Measurements from ENCODE around the gene ITPR2.
"Not testable (repeated sequence)": the region's sequence is repeated elsewhere in the genome, so short reads cannot be mapped to it uniquely, and the experiment has no call there.

The ITPR2 gene

GRCh38 chr12:26786865-26787514 is 46.0 kb downstream of the ITPR2 start:
- DNase-seq (ENCODE audit: low spot score): no peak

DNA sequence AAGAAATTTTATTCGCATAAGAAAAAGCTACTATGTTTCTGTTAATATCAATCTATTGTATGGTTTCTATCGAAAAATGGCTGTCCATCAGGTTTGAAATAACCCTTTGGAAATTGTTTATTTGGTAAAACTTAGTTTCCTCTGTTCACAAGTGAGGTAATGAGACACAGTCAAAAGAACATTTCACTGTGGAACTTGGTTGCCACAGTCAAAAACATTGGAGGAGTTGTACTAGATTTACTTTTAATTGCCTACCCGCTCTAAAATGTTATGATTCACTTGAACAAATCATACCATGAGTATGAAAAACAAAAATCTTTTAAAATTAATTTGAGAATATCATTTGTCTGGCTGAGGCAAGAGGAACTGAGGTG is 46.5 kb downstream of the ITPR2 start:
- no peak for DNase-seq (ENCODE audit: low spot score)

DNA sequence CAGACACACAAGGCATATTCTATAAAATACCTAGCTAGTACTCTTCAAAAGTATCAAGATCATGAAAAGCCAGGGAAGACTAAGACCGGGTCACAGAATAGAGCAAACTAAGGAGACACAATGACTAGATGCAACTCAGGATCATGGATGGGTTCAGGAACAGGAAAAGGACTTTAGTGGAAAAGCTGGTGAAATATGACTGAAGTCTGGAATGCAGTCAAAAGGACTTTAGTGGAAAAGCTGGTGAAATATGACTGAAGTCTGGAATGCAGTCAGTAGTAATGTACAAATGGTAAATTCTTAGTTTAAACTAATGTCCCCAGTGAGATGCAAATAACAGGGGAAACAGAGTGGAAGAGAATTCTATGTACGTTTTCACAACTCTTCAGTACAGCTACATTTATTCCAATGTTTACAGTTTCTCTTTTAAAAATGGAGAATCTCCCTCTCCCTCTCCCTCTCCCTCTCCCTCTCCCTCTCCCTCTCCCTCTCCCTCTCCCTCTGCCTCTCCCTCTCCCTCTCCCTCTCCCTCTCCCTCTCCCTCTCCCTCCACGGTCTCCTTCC is 49.1 kb downstream of the ITPR2 start:
- not testable (repeated sequence) for DNase-seq (ENCODE audit: low spot score)

- no peak for DNase-seq (ENCODE audit: low spot score)
Measured at GRCh38 chr12:26783131-26783526, 49.9 kb downstream of the ITPR2 start.

DNA sequence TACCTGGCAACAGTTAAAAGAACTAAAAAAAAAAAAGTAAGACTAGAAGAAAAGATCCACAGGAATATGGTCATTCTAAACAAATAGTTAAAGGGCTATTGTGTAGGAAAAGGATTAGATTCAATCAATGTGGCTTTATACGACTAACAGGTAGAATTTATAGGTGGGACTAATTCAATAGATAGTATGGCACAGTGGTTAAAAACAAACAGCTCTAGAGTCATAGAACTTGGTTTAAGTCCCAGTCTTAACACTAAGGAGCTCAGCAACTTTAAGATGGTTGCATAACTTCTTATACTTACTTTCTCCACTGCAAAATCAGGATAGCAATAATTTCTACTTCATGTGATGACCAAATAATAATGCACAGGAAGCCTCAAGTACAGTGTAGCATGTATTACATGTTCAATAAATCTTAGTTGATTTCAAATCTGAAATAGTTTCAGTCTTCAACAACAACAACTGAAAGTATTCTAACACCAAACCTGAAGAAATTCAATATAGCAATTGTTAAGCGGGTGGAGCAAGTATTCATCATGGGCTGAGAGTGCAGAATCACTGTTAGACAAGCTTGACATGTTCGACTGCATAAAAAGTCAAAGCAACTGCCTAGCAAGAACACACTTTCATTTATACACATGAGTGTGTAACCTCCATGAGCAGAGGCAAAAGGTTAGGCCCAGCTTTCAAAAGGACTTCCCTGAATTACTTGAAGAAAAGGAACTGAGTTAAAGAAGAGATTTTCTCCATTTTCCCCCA is 50.4 kb downstream of the ITPR2 start:
- DNase-seq (ENCODE audit: low spot score): no peak

DNA sequence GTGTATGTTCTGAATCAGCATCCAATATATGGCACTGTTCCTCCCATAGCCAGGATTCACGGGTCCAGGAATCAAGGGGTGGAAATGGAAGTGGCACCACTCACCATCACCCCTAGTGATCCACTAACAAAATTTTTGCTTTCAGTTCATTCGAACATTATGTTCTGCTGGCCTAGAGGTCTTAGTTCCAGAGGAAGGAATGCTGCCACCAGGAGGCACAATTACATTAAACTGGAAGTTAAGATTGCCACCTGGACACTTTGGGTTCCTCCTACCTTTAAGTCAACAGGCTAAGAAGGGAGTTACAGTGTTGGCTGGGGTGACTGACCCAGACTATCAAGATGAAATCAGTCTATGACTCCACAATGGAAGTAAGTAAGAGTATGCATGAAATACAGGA is 52.3 kb downstream of the ITPR2 start:
- DNase-seq (ENCODE audit: low spot score): not testable (repeated sequence)

DNA sequence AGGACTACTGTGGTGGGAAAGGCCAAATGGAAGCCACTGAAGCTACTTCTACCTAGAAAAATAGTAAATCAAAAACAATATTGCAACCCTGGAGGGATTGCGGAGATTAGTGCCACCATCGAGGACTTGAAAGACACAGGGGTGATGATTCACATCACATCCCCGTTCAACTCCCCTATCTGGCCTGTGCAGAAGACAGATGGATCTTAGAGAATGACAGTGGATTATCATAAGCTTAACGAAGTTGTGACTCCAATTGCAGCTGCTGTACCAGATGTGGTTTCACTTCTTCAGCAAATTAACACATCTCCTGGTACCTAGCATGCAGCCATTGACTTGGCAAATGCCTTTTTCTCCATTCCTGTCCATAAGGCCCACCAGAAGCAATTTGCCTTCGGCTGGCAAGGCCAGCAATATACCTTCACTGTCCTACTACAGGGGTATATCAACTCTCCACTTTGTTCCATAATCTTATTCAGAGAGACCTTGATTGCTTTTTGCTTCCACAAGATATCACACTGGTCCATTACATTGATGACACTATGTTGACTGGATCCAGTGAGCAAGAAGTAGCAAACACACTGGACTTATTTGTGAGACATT is 54.7 kb downstream of the ITPR2 start:
- not testable (repeated sequence) for DNase-seq (ENCODE audit: low spot score)

- DNase-seq (ENCODE audit: low spot score): no peak
Measured at GRCh38 chr12:26777236-26777635, 55.8 kb downstream of the ITPR2 start.

DNA sequence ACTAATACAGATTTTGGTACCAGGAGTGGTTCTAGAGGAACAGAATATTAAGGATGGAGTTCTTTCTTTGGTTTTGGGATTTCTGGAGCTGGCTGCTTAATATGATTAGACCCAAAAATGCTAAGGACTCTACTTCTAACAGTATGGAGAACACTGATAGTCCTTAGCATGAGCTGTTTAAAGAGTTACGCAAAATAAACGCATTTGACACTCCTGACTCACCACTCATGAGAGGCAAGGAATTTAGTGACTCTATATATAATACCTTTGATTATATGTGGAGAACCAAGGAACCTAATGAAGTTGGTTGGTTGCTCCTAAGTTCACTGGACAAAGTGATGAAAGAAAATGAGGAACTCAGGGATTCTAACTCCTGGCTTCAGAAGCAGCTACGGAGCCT is 57.0 kb downstream of the ITPR2 start:
- not testable (repeated sequence) for DNase-seq (ENCODE audit: low spot score)

DNA sequence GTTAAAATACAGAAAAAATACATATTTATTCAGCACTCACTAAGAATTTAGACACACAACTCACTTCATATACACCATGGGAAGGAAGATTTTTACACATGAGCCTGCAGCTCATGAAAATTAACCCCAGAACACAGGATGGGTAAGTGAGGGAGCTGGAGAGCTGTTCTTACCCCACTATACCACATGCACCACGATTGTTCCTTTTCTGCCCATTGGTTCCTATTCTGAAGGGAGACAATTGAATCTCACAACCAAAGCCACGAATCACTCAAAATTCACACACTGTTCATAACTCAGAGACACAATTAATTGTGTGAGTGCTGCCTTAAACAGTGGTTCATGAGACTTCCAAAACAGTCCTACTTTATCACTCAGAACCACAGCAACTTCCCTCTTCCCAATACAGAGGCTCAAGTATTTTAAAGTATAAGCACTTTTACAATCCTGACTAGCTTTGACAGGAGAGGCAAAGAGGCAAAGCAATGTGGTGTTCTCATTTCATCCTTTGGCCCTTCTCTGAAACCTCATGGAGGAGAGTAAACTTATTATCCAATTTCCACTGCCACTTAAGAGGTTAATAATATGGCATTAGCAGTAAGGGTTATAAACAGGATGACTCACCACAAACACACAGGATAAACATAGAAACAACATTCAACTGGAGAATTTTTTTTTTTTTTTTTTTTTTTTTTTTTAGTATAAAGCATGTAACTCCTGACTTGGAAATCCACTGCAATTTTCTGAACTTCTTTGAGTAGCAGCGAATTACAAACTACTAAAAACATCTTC is 59.5 kb downstream of the ITPR2 start:
- no peak for DNase-seq (ENCODE audit: low spot score)

- DNase-seq (ENCODE audit: low spot score): no peak
Measured at GRCh38 chr12:26771861-26772260, 61.1 kb downstream of the ITPR2 start.

DNA sequence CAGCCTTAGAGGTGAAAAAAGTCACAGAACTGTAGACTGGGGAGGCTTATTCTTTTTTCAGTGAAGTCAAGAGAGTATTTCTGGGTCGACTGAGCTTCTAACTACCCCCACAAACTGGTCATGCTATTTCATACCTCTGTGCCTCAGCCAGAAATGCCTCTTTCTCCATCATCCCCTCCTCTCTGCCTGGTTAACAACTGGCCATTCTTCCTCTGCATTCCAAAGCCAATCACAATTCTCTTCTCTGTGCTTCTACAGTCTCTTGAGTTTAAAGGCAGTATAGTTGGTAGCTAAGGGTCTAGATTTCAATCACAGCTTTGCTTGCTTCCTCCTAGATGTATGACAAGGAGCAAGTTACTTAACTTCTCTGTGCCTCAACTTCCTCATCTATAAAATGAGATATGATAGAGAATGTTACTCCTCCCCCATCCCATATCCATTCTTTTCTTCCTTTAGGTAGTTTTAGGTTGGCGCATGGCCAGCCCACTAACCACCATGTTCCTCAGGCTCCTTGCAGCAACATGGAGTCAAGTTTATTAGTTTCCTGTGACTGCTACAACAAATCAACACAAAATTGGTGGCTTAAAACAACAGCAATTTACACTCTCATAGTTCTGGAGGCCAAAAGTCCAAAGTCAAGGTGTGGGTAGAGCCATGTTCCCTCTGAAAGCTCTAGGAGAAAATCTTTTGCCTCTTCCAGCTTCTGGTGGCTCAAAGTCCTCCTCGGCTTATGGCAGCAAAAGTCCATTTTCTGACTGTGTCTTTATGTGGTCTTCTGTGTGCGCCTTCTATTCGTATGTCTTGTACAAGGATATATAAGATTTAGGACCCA is 62.5 kb downstream of the ITPR2 start:
- DNase-seq (ENCODE audit: low spot score): no peak

GRCh38 chr12:26769611-26770010 is 63.4 kb downstream of the ITPR2 start:
- no peak for DNase-seq (ENCODE audit: low spot score)

DNA sequence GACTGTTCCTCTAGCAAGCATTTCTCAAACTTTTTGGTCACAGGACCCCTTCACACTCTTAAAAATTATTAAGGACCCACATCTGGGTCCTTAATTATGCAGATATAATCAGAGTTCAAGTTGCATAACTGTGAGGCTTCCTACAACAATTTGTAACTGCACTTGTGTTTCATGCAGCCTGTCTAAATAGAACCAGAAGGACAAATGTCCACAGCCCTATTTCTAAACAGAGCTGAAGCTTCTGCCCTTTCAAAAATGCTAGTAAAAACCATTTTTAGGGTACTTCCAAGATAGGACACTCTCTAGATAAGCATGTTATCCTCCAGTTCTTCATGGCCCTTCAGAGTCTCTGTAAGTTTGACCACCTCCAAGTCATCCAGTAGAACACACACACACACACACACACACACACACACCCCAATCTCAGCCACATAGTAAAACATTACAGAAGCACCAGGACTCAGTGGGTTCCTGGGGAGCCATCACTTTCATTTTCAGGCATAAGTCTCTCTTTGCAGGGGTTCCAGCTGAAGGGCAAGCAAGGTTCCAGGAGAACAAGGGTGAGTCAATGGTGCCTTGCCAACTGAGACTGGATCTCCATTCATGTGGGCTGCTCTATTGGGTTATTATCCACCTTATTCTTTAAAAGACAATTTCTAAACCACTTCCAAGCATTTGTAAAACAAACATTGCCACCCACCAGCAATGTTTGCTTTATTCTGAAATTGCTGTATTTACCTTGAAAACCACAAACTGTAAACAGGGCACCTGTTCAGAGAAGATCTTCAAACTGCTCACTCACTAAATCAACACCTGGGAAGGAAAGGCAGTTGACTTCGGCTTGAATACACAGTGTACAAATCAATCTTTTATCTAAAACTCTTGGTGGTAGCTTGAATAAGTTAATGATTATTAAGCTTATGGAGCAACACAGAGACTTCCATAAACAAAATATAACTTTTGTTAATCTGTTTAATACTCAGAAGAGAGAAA is 64.1 kb downstream of the ITPR2 start:
- no peak for DNase-seq (ENCODE audit: low spot score)

- DNase-seq (ENCODE audit: low spot score): no peak
Measured at GRCh38 chr12:26767865-26768264, 65.1 kb downstream of the ITPR2 start.

DNA sequence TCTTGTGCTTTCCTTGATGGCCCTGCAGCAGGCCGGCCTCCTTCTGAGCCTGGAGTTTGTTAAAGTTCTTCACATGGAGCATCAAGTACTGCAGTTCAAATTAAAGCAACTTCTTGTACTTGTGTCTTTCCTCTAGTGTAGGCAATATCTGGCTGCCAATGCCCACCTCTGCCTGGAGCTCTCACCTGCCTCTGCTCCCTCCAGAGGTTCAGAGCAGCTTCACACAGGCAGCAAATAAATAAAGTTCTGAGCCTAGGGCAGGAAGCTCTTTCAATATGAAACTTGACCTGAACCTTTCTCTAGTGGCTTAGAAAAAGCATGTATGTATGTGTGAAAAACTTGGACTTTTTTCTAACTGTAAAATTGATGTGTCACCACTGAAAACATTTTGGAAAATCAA is 65.9 kb downstream of the ITPR2 start:
- DNase-seq (ENCODE audit: low spot score): no peak

DNA sequence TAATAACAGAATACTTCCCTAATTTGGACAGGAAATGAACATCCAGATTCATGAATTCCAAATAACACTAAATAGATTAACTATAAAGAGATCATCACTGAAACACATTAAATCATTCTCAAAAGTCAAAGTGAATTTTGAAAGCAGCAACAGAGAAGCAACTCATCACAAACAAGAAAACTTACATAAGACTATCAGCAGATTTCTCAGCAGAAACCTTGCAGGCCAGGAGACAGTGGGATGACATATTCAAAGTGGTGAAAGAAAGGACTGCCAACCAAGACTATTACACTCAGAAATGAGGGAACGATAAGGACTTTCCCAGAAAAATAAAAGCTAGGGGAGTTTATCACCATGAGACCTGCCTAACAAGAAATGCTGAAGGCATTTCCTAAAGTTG is 70.8 kb downstream of the ITPR2 start:
- DNase-seq (ENCODE audit: low spot score): no peak

GRCh38 chr12:26761775-26762174 is 71.2 kb downstream of the ITPR2 start:
- DNase-seq (ENCODE audit: low spot score): no peak

GRCh38 chr12:26760657-26761293 is 72.2 kb downstream of the ITPR2 start:
- no peak for DNase-seq (ENCODE audit: low spot score)

DNA sequence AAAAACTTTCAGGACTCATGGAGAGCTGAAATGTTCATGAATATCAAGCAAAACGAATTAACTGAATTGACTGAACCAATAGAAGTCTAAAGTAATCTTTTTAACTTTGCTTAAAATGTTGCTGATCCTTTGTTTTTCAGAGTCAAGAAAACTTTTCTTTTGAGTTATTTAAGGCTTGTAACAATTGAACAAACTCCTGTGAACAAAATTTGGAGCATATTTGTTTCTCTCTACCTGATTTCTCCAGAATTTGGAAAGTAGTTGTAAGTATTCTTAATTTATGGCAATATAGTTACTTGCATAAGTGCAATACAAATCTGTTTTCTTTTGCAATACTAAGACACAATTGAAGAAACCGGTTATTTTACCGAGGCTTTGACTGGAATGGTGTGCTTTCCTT is 77.6 kb downstream of the ITPR2 start:
- not testable (repeated sequence) for DNase-seq (ENCODE audit: low spot score)

Data from HuH-7.5 (cell line).